ENCODE measurements around the gene COL8A1.

Gene COL8A1

DNA sequence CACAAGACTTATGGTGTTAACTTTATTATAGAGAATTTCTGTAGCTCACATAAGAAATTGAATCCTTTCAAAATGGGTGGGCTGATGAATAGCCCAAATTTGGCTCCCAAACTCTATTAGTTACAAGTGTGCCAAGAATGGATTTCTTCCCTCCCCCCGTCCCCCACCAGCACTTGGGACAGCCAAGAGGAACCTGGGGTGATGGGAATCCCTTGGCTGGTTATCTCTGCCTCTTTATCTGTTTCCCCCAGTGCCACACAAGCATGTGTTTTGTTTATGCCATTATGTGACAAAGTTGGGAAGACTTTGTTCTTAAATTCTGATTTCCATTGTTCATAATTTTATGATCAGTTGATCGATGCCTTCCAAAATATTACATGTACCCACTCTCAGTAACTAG, 207.6 kb downstream of the COL8A1 start:
- no peak for DNase-seq (ENCODE audit: low read depth)

DNA sequence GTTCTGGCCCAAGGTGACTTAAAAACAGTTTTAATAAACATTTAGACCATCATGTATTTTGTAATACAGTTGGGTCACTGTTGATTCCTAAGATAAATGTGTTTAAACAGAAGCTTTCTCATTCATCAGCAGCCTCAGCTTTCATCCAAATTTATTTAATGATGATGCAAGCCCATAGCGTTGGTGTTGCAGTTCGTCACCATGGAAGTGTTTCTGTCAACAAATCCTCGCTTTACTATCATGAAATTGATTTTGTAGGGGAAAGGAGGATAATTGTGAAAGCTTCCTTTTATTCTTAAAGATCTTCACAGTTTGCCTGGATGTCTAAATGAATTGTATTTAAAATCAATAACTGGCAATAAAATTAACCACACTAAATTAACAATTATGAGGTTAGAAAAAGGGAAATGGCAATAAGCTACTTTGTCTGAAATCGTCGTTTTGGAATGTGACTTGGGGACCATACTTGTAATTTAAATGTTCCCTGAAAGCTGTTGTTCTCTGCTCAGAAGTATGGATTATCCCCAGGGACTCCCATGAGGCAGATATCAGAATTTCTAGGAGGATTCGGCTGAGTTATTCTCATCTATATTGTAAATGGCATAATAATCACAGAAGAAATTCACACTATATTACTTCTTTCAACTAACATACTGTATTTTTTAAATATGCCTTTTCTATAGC, 208.2 kb downstream of the COL8A1 start:
- DNase-seq (ENCODE audit: low read depth), result peak; percentile 84

DNA sequence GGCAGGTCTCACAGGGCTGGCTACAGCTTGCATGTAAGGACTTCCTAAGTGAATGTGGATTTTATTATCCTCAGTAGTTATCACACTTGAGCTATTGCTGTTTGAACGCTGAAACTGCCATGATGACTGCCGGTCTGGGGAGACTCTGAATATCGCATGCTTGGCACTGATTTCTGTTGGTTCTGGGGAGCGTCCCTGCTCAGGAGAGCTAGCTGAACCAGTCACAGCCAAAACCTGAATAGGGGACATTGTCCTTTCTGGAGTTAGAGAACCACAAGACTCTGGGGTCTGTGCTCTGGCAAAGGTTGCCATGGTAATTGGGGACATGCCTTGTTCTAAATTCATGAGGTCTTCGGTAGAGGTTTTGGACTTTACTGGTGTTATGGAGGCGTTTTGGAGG, 210.0 kb downstream of the COL8A1 start:
- no peak for DNase-seq (ENCODE audit: low read depth)

Data from fibroblast of gingiva (primary cell).